ENCODE data around the gene NKTR.

DNA sequence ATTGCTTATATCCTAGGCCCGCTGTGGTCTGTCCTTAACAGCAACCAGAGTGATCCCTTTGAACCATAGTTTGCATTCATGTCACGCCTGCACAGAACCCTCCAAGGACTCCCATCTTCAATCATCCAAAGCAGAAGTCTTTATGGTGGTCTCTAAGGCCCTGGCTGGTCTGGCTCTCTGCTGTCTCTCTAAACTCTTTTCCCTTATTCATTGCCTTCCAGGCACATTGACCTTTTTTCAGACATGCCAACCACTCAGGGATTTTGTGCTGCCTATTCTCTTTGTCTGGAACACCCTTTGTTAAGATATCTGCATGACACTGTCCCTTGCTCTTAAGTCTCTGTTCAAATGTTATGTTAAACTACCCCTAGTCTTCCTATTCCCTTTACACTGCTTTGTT, 31.1 kb downstream of the NKTR start:
- TF ChIP-seq, protein P1, sequence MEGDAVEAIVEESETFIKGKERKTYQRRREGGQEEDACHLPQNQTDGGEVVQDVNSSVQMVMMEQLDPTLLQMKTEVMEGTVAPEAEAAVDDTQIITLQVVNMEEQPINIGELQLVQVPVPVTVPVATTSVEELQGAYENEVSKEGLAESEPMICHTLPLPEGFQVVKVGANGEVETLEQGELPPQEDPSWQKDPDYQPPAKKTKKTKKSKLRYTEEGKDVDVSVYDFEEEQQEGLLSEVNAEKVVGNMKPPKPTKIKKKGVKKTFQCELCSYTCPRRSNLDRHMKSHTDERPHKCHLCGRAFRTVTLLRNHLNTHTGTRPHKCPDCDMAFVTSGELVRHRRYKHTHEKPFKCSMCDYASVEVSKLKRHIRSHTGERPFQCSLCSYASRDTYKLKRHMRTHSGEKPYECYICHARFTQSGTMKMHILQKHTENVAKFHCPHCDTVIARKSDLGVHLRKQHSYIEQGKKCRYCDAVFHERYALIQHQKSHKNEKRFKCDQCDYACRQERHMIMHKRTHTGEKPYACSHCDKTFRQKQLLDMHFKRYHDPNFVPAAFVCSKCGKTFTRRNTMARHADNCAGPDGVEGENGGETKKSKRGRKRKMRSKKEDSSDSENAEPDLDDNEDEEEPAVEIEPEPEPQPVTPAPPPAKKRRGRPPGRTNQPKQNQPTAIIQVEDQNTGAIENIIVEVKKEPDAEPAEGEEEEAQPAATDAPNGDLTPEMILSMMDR (IDR thresholded peaks at IDR 0.05), result no peak
- no peak for TF ChIP-seq POLR2A (IDR thresholded peaks at IDR 0.05)

Measured in suprapubic skin (tissue), 3 donors.